Activated CD8-positive, alpha-beta memory T cell treated with anti-CD3 and anti-CD28 coated beads for 24 hours (primary cell): Measurements from ENCODE around the gene LAT.
A peak's percentile ranks its signal among the peaks of the same experiment; 100 is the strongest.
"Not testable (repeated sequence)": the region's sequence is repeated elsewhere in the genome, so short reads cannot be mapped to it uniquely, and the experiment has no call there.

Source experiments
- DNase-seq: peaks from one replicate; pipeline ENCODE4 v3.0.0-alpha.2; 2020

LAT gene

DNA sequence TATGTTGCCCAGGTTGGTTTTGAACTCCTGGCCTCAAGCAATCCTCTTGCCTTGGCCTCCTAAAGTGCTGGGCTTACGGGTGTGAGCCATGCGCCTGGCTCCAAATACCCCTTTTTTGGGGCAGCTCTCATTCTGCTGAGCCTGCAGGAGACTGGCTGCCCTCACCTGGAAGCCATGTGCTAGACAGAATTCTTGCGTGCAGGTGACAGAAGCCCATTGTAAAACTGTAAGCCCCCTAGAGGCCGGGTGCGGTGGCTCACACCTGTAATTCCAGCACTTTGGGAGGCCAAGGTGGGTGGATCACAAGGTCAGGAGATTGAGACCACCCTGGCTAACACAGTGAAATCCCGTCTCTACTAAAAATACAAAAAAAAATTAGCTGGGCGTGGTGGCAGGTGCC is 4.5 kb upstream of the LAT start:
- not testable (repeated sequence) for DNase-seq

DNA sequence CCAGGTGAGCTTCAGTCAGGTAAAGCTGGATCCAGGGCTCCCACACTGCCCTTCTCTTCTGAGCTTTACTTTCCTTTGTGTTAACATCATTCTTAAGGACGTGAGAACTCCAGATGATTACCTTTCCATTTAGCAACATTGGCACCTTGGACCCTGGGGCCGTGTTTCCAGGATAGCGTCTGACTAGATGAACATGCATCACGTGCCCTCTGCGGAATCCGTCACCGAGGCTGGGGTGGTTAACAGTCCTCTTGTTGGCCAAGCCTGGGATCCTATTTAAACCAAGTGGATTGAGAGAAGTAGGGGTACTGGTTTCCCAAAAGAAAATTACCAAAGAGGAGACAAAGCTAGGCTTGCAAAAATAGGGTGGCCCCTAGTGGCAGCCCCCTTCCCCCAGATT is 3.9 kb upstream of the LAT start:
- DNase-seq: no peak

GRCh38 chr16:28981517-28981916 is 3.3 kb upstream of the LAT start:
- peak; percentile 83 for DNase-seq

DNA sequence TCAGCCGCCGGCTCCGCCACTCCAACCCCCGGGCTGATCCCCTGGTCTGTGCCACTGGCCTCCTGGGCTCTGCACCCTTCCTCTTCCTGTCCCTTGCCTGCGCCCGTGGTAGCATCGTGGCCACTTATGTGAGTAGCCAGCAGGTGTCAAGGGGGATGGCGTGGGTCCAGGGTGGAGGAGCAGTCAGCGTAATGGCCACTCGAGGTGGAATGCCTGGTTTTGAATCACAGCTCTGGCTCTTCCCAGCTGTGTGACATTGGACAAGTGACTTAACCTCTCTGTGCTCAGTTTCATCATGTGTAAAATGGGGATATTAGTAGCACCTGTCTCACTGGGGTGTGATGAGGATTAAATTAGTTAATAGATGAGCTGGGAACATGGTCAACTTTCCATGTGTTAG is 2.4 kb upstream of the LAT start:
- DNase-seq: no peak

- DNase-seq: no peak
Measured at GRCh38 chr16:28982949-28983348, 1.9 kb upstream of the LAT start.

DNA sequence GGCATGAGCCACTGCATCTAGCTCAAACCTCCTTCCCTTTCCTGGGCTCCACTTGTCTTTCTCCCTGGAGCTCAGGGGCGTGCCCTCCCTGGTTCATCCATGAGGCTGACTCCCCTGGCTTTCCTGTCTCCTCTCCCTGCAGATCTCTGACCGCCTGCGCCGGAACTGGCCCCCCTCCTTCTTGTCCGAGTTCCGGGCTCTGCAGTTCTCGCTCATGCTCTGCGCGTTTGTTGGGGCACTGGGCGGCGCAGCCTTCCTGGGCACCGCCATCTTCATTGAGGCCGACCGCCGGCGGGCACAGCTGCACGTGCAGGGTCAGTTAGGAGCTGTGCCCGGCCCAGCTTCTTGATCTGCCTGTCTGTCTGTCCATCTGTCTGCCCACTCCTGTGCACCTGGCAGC is 1.2 kb upstream of the LAT start:
- DNase-seq: no peak

- no peak for DNase-seq
Measured at GRCh38 chr16:28984091-28984490, 761 bp upstream of the LAT start.

- peak; percentile 81 for DNase-seq
Measured at GRCh38 chr16:28985211-28986041, 574 bp downstream of the LAT start.

- no peak for DNase-seq
Measured at GRCh38 chr16:28986046-28986445, 1.2 kb downstream of the LAT start.

DNA sequence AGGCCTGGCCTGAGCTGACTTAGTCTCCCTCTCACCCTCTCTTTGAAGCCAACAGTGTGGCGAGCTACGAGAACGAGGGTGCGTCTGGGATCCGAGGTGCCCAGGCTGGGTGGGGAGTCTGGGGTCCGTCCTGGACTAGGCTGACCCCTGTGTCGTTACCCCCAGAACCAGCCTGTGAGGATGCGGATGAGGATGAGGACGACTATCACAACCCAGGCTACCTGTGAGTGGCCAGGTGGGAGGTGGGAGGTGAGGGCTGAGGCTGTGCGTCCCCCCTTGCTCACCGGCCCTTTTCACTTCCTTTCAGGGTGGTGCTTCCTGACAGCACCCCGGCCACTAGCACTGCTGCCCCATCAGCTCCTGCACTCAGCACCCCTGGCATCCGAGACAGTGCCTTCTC is 1.6 kb downstream of the LAT start:
- peak; percentile 73 for DNase-seq

- DNase-seq: no peak
Measured at GRCh38 chr16:28987170-28987853, 2.5 kb downstream of the LAT start.

DNA sequence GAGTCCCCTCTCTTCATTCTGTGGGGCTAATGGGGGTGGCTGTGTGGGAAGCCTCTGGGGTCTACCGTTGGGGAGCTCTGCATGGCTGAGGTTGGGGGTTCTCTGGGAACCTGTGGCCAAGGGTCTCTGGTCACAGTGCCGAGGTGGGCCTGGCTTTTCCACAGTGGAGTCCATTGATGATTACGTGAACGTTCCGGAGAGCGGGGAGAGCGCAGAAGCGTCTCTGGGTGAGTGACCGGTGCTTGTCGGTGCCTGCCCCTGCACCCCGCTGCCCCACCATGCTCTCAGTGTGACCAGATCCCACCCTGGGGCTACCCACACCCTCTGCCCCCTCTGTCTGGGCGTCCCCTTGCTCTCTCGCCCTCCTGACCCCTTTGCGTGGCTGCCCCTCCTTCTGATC is 4.5 kb downstream of the LAT start:
- no peak for DNase-seq

- peak; percentile 85 for DNase-seq
Measured at GRCh38 chr16:28990375-28991040, 5.7 kb downstream of the LAT start.

GRCh38 chr16:28991687-28992086 is 6.8 kb downstream of the LAT start:
- DNase-seq: no peak

DNA sequence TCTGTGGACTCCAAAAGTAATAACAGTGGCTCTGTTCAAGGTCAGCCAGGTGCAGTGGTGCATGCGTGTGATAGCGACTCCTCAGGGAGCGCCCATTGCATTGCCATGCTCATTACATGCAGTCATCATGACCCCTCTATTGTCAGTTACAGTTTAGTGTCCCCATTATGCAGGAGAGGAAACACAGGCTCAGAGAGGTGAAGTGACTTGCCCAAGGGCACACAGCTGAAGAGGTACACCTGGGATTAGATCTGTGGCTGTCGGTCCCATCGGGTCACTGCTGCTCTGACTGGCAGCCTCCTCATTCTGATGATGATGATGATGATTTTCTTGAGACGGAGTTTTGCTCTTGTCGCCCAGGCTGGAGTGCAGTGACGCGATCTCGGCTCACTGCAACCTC is 7.6 kb downstream of the LAT start:
- no peak for DNase-seq

DNA sequence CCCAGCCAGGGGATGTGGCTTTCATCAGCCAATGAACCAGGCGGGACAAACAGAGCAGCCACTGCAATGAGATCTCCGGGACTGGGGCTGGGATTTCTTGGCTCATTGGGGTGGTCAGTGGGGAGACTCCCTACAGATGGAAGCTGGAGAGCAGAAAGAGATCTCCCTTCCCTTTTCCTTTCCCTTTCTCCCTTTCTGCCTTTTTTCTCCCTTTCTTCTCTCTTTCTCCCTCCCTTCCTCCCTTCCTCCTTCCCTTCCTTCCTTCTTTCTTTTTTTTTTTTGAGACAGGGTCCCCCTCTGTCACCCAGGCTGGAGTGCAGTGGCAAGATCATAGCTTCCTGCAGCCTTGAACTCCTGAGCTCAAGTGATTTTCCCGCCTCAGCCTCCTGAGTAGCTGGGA is 14.0 kb downstream of the LAT start:
- DNase-seq: no peak

DNA sequence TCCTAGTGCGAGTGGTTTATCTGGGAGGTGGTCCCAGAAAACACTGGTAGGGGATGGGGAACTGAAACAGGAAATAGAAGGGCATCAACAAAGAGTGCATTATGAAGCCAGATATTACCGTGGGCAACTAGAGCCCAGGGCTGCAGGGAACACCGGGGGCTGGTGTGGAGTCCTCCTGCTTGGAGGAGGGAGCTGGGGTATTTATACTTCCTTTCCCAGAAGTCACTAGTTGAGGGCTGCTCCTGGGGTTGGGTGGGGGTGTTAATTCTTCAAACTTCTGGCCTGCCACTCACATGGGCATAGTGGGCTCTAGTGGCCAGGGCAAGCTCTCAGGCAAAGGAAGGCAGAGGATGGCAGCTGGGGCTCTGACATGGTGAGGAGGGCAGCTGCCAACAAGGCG is 14.7 kb downstream of the LAT start:
- DNase-seq: no peak

DNA sequence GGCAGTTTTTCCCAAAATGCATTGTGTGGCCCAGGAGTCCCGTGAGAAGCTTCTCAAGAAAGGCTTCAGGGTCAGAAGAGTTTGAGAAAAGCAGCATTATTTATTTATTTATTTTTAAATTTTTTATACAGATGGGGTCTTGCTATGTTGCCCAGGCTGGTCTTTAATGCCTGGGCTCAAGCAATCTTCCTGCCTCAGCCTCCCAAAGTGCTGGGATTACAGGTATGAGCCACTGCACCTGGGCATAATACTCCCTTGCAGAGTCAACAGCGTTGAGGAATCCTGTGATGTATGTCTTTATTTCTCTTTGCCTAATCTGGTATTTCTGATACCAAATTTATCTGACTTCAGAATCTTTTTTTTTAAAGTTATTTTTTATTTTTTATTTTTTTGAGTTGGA is 15.2 kb downstream of the LAT start:
- DNase-seq: no peak

DNA sequence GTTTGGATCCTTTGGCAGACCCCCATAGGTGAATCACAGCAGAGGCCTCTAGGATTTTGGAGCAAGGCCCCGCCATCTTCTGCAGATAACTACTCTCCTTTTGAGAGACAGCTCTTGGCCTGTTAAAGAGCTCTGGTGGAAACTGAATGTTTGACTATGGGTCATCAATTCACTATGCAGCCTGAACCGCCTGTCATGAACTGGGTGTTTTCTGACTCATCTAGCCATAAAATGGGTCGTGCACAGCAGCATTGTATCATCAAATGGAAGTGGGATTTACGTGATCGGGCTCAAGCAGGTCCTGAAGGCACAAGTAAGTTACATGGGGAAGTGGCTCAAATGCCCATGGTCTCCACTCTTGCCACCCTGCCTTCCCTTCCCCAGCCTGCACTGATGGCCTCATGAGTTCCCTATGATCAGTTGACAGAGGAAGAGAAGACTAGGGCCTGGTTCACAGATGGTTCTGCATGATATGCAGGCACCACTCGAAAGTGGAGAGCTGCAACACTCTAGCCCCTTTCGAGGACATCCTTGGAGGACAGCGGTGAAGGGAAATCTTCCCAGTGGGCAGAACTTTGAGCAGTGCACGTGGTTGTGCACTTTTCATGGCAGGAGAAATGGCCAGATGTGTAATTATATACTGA is 19.8 kb downstream of the LAT start:
- not testable (repeated sequence) for DNase-seq

DNA sequence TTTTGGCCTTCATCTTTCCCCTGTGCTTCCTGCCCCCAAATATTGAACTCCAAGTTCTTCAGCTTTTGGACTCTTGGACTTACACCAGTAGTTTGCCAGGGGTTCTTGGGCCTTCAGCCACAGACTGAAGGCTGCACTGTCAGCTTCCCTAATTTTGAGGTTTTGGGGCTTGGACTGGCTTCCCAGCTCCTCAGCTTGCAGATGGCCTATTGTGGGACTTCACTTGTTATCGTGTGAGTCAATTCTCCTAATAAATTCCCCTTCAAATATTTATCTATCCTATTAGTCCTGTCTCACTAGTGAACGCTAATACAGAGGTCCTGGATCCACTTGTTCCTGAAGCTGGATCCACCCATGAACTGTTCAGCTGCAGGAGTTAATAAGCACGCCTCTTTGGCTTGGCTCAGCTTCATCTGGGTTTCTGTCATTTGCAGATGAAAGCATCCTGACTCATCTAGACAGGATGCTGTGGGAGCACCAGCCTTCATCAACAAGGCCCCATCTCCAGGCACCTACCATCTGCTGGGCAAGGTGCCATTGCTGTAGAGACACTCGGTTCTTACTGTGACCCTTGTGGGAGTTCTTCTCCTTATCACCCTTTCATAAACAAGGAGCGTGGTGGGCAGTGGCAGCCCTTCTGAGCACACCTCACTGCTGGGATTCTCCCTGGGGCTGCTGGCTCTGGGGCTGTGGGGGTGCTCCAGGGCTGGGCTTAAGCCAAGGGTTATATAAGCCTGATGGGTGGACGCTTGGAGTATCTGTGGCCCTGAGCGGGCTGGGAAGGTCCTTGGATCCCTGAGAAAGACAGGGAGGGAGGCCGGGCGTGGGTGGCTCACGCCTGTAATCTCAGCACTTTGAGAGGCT is 23.1 kb downstream of the LAT start:
- DNase-seq: peak; percentile 83

DNA sequence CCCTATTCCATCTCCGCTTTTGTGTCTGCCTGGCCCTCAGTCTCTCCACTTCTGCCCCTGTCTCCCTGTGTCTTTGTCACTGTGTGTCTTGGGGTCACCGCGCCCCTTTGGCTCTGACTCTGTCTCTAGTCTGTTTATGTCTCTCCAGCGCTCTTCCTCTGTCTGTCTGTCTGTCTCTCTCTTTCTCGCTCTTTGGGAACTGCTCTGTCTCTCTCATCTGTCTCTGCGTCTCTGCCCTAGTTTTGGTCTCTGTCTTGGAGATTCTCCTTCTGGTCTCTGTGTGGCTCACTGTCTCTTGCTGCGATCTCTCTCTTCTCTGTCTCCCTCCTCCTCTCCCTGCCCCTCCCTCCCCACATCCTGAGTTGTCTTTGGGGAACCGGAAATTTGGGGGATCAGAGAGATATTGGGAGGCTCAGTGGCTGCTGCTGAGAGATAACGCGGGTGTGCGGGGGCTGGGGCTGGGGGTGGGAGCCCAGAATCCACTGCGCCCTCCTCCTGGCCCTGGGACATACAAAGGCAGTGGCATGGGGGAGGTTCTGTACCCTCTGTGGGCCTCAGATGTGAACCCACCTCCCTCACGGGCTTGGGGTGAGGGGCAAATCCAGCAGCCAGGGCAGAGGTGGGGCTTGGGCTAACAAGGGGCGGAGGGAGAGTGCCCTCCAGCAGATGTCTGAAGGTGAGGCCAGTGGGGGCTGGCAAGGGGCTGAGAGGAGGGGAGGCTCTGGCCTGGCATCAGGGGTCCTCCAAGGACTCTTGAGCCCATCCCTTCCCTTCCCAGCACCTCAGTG is 24.4 kb downstream of the LAT start:
- DNase-seq: peak; percentile 77

- no peak for DNase-seq
Measured at GRCh38 chr16:29009838-29010166, 24.9 kb downstream of the LAT start.
